Right lobe of liver (tissue), 6 donors: ENCODE measurements around the gene PPP2R5D. TPM values are rescaled to one million over a fixed set of nuclear protein-coding genes. Genes with fewer than 3 reads are reported as not detected.
A peak's percentile ranks its signal among the peaks of the same experiment; 100 is the strongest.

ENCODE experiments used
- ATAC-seq, 4 donors: fragments of 200-7000 bp; cut with Tn5 transposase; one replicate each; pipeline ENCODE4 v1.9.1; 2020; ENCODE audit warnings: mild to moderate bottlenecking in 4 of 4, moderate library complexity in 4 of 4
- DNase-seq, 3 donors: peaks; one replicate each; pipeline ENCODE4 v3.0.0-alpha.2; 2020
- H3K27ac ChIP-seq, 3 donors: fragments of 200-600 bp; one replicate each; pipeline ENCODE4 v1.8.0; 2022
- H3K27me3 ChIP-seq, 2 donors: fragments of 200-600 bp; one replicate each; pipeline ENCODE4 v1.8.0; 2022
- H3K36me3 ChIP-seq, 4 donors: fragments of 200-600 bp; sonication (generic) in 1 of 4; one replicate each; pipeline versions ENCODE4 v1.5.1 to v1.8.0; 2017 to 2022; ENCODE audit warnings: control low read depth in 1 of 4
- H3K4me1 ChIP-seq, 4 donors: fragments of 200-600 bp; sonication (generic) in 1 of 4; one replicate each; pipeline versions ENCODE4 v1.5.1 to v1.8.0; 2017 to 2022; ENCODE audit warnings: control low read depth in 1 of 4
- H3K4me3 ChIP-seq, 3 donors: fragments of 200-600 bp; one replicate each; pipeline ENCODE4 v1.8.0; 2022
- H3K9me3 ChIP-seq, 4 donors: fragments of 200-600 bp; sonication (generic) in 1 of 4; one replicate each; pipeline versions ENCODE4 v1.5.1 to v1.8.0; 2017 to 2022; ENCODE audit warnings: control low read depth in 1 of 4
- POLR2A ChIP-seq: fragments of 450-650 bp; IDR thresholded peaks from one replicate; pipeline ENCODE4 v1.6.1; 2017; ENCODE audit warnings: antibody characterized with exemption, mild to moderate bottlenecking
- WGBS: methylation state at CpG from one replicate; pipeline ENCODE4 v1.1.6; 2018; ENCODE audit warnings: low coverage, low lambda C conversion rate; ENCODE audit not compliant: insufficient coverage; ENCODE audit errors: missing lambda C conversion rate; 5-methylcytosine and 5-hydroxymethylcytosine counted together
- intact Hi-C, 2 donors: fragments of 100-400 bp; cut with DNase I; formaldehyde crosslinking; loops; one replicate each; pipeline versions ENCODE4 v1.11.2 to v1.14.1; 2022
- total RNA-seq, 6 experiments: library from RNA; depleted of rRNA in 2 of 6; stranded (reverse); fragments of >200 nt in 2 of 6; fragmentation: NEBNext Ultra II Directional in 3 of 6; extraction: Animal tissue kit (Norgen Biotek cat#: 25700) in 3 of 6; gene quantifications; one replicate each; pipeline versions ENCODE4 v1.1.0 to v1.2.4, GENCODE V29; 2016 to 2023
- TF ChIP-seq, protein P1 (sequence below), 4 donors: fragments of 200-600 bp in 3 of 4; fragments of 450-650 bp in 1 of 4; IDR thresholded peaks; one replicate each; pipeline versions ENCODE4 v1.5.1 to v1.8.0; 2016 to 2022; ENCODE audit warnings: antibody characterized with exemption in 4 of 4, mild to moderate bottlenecking in 2 of 4
- donor health status: DM: no; HTN: yes; CAD: no.
- donor health status: DM: no; HTN: no; CAD: no.
- donor health status: DM: no; HTN: no; CAD: no.
- donor health status: DM: no; HTN: yes; CAD: no.
- donor health status: DM: no; HTN: yes; CAD: no.

The PPP2R5D gene
- total RNA-seq, 6 experiments from 2014 or later = 11.5 to 24.0 (median 16.3) TPM

DNA sequence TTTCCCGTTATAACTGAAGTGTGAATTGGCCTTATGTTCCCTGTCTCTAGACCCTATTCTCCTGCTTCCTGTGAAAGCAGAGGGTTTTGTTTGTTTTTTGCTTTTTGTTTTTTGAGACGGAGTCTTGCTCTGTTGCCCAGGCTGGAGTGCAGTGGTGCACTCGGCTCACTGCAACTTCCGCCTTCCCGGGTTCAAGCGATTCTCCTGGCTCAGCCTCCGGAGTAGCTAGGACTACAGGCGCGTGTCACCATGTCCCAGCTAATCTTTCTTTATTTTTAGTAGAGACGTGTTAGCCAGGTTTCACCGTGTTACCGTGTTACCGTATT lies 24.5 kb upstream of the PPP2R5D start:
- no peaks in the 10 kb centered on the region for H3K9me3 ChIP-seq
- H3K4me1 ChIP-seq = peaks cover 0 to 8% (median 3%) of the 10 kb centered on the region in 4 donors
- no peaks in the 10 kb centered on the region for H3K27me3 ChIP-seq
- peak overlapping the region; percentile 51 to 93 (median 86) for H3K4me3 ChIP-seq
- TF ChIP-seq, protein P1, sequence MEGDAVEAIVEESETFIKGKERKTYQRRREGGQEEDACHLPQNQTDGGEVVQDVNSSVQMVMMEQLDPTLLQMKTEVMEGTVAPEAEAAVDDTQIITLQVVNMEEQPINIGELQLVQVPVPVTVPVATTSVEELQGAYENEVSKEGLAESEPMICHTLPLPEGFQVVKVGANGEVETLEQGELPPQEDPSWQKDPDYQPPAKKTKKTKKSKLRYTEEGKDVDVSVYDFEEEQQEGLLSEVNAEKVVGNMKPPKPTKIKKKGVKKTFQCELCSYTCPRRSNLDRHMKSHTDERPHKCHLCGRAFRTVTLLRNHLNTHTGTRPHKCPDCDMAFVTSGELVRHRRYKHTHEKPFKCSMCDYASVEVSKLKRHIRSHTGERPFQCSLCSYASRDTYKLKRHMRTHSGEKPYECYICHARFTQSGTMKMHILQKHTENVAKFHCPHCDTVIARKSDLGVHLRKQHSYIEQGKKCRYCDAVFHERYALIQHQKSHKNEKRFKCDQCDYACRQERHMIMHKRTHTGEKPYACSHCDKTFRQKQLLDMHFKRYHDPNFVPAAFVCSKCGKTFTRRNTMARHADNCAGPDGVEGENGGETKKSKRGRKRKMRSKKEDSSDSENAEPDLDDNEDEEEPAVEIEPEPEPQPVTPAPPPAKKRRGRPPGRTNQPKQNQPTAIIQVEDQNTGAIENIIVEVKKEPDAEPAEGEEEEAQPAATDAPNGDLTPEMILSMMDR (IDR thresholded peaks at IDR 0.05) = no peak
- TF ChIP-seq POLR2A = no peak
- peaks cover 0 to 26% (median 8%) of the 10 kb centered on the region in 4 donors for H3K36me3 ChIP-seq
- WGBS = 14% methylated on average over 10 of the region's 13 CpGs
- no peak for ATAC-seq
- peak overlapping the region in 2 of 3 donors; percentile 78 to 93 for H3K27ac ChIP-seq
- intact Hi-C loops = no loop called here
- DNase-seq = no peak

DNA sequence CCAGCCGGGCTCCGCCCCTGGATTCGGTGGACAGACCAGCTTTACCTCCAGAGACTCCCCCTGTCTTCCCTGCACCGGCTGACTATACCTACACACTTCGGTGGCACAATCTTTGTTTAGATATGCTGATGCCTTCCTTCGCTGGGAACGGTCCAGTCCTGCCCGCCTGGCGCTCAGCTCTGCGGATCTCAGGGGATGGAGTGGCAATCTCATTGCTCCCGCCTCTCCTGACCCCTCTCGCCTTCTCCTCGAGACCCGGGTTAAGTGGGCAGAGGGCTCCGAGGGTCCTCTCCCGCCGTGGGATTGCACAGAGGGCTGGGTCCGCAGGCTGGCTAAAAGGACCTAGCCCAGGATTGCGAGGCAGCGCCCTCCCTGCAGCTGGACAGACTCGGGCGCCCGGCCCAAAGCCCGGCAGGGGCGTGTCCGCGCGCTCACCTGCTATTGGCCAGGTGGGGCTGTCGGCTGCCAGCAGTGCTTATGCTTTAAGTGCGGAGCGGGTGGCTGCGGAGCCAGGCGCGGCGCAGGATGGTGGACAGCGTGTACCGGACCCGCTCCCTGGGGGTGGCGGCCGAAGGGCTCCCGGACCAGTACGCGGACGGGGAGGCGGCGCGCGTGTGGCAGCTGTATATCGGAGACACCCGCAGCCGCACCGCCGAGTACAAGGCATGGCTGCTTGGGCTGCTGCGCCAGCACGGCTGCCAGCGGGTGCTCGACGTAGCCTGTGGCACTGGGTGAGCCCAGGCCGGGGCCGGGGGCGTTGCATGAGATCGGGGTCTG lies 23.9 kb upstream of the PPP2R5D start, which contains the start of gene GNMT:
Gene GNMT, plus strand, starts transcription at position 512 of the 777 bp plus-strand sequence. Its CDS starts 14 bp downstream, at position 526.
- peak within 1 kb of the TSS in 2 of 3 donors; percentile 78 to 93 for H3K27ac ChIP-seq
- ATAC-seq (peak; percentile 91 to 95 (median 92)), DNase-seq (peak; percentile 87 to 96 (median 95))
- no peaks in the 10 kb centered on the region for H3K9me3 ChIP-seq
- H3K4me1 ChIP-seq = peaks cover 0 to 8% (median 3%) of the 10 kb centered on the region in 4 donors
- peaks cover 0 to 32% (median 11%) of the 10 kb centered on the region in 4 donors for H3K36me3 ChIP-seq
- 10% methylated on average over 9 of the region's 62 CpGs for whole genome bisulfite sequencing
- intact Hi-C loops = no loop called here
- peak within 1 kb of the TSS; percentile 51 to 93 (median 86) for H3K4me3 ChIP-seq
- H3K27me3 ChIP-seq = no peaks in the 10 kb centered on the region
- TF ChIP-seq, protein P1 (IDR thresholded peaks at IDR 0.05) = peak in 1 of 4 donors; percentile 23
- peak; percentile 46 for TF ChIP-seq POLR2A

DNA sequence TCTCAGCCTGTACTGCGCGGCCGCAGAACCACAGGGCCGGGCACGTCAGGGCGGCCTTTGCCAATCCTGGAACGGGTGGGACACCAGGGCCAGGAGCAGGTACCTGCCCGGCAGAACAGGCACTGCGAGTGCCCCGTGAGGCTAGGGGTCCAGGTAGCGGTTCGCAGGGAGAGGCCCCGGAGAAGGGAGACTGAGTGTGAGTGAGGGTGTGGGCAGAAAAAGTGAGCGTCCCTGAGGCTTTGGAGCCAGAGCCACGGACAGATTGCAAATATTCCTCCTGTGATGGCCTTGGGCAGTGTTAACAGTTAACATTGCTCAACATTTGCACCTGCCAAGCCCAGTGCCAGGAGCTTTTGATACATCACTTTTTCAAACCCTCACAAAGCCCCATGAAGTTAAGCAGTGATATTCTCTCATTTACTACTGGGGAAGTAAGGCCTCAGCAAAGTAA lies 23.3 kb upstream of the PPP2R5D start:
- peak overlapping the region in 2 of 3 donors; percentile 78 to 93 for H3K27ac ChIP-seq
- H3K27me3 ChIP-seq = no peaks in the 10 kb centered on the region
- peak overlapping the region; percentile 51 to 93 (median 86) for H3K4me3 ChIP-seq
- ATAC-seq (peak; percentile 38 to 69 (median 58)), DNase-seq (peak in 1 of 3 donors; percentile 34)
- 8% methylated on average over 12 of the region's 15 CpGs for WGBS
- peaks cover 0 to 36% (median 14%) of the 10 kb centered on the region in 4 donors for H3K36me3 ChIP-seq
- TF ChIP-seq, protein P1 (IDR thresholded peaks at IDR 0.05) = no peak
- TF ChIP-seq POLR2A = no peak
- peaks cover 0 to 8% (median 3%) of the 10 kb centered on the region in 4 donors for H3K4me1 ChIP-seq
- intact Hi-C loops = no loop called here
- no peaks in the 10 kb centered on the region for H3K9me3 ChIP-seq

DNA sequence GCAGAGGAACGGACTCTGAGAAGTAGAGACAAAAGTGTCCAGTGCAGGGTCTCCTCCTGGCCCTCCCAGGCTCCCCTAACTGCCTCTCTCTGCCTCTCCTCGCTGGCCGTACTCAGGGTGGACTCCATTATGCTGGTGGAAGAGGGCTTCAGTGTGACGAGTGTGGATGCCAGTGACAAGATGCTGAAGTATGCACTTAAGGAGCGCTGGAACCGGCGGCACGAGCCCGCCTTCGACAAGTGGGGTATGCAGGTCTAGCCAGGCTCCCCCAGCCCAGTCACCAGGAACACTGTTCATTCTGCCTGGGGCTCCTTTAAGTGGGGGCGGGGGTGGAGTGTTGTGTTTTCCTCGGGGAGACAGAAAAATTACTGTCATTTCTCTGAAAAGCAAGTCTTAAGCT lies 22.3 kb upstream of the PPP2R5D start:
- Histone ChIP-seq H3K27ac (peak overlapping the region in 1 of 3 donors; percentile 93), H3K9me3 (no peaks in the 10 kb centered on the region), H3K4me1 (peaks cover 0 to 8% (median 3%) of the 10 kb centered on the region in 4 donors), H3K27me3 (no peaks in the 10 kb centered on the region), H3K4me3 (peak overlapping the region in 2 of 3 donors; percentile 86 to 93), H3K36me3 (peaks cover 0 to 42% (median 18%) of the 10 kb centered on the region in 4 donors)
- WGBS = 100% methylated on average over 2 of the region's 12 CpGs
- intact Hi-C loops = no loop called here
- DNase-seq (no peak), ATAC-seq (no peak)
- TF ChIP-seq, protein P1 (IDR thresholded peaks at IDR 0.05) = no peak
- TF ChIP-seq POLR2A = no peak
